Measurements from ENCODE around the gene QPCT.

DNA sequence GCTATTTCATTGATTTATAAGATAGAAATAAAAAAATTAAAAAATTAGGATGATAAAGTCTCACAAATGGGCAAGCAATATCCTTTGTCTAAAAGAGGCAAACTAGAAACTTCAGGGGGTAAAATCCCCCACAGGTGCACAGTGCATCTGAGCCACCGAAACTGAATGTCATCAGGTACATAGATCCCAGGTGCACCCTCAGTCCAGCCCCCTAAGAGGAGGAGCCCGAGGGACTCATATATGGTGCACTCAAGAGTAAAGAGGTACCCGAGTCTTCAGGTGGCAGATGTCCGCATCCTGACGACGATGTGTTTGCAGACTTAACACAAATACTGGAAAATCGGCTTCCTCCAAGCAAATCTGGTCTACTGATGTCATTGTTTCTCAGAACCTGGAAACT, 11.3 kb downstream of the QPCT start:
- TF ChIP-seq, protein P1, sequence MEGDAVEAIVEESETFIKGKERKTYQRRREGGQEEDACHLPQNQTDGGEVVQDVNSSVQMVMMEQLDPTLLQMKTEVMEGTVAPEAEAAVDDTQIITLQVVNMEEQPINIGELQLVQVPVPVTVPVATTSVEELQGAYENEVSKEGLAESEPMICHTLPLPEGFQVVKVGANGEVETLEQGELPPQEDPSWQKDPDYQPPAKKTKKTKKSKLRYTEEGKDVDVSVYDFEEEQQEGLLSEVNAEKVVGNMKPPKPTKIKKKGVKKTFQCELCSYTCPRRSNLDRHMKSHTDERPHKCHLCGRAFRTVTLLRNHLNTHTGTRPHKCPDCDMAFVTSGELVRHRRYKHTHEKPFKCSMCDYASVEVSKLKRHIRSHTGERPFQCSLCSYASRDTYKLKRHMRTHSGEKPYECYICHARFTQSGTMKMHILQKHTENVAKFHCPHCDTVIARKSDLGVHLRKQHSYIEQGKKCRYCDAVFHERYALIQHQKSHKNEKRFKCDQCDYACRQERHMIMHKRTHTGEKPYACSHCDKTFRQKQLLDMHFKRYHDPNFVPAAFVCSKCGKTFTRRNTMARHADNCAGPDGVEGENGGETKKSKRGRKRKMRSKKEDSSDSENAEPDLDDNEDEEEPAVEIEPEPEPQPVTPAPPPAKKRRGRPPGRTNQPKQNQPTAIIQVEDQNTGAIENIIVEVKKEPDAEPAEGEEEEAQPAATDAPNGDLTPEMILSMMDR (IDR thresholded peaks at IDR 0.05) = no peak
- TF ChIP-seq POLR2A (IDR thresholded peaks at IDR 0.05) = no peak
